ENCODE measurements around the gene REG1A.

The REG1A gene, protein sequence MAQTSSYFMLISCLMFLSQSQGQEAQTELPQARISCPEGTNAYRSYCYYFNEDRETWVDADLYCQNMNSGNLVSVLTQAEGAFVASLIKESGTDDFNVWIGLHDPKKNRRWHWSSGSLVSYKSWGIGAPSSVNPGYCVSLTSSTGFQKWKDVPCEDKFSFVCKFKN

DNA sequence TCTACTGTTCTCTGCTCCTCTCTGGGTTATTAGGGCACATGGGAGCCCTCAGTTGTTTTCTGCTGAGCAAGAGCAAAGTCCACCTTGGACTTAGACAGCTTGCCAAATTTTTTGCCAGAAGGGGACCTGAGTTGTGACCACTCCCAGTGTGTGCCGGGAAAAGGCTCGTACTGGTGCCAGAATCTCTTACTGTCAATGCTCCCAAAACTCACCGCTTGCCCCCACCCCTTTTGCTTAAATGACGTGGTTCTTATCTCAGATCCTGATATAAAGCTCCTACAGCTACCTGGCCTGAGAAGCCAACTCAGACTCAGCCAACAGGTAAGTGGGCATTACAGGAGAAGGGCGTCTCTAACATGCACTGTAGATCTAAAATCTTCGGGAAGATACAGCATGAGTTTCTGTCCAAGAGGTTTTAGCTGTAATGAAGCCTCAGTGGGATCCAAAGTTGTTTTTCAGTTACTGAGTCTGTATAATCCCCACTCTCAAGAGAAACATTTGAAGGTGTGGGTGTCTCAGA is at the start of gene REG1A:
TSS of gene REG1A (plus strand) at position 295 of the 520 bp plus-strand sequence. CDS start 374 bp downstream, outside the sequence.
- no peak for DNase-seq

DNA sequence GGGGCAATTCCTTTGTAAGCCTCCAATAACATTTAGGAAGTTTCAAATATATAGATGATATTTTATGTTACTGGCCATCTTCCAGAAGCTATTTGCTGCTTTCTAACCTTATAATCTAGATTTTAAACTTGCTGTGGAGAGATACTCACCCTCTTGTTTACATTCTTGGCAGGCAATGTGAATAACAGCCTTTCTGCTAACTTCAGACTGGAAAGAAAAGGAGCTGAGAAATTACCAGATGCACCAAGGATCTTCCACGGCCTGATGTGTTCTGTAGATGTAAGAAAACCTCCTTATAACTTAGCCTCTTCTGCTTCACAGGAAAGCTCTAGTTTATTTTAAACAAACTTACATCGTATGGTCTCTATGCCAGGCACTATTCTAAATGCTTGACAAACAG is 49.2 kb upstream of the REG1A start:
- no peak for DNase-seq

DNA sequence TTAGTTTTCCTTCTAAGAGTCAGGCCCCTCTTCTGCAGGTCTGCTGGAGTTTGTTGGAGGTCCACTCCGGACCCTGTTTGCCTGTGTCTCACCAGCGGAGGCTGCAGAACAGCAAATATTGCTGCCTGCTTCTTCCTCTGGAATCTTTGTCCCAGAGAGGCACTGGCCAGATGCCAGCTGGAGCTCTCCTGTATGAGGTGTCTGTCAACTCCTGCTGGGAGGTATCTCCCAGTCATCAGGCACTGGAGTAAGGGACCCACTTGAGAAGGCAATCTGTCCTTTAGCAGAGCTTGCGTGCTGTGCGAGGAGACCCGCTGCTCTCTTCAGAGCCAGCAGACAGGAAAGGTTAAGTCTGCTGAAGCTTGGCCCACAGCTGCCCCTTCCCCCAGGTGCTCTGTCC is 37.3 kb upstream of the REG1A start:
- DNase-seq, result no peak

DNA sequence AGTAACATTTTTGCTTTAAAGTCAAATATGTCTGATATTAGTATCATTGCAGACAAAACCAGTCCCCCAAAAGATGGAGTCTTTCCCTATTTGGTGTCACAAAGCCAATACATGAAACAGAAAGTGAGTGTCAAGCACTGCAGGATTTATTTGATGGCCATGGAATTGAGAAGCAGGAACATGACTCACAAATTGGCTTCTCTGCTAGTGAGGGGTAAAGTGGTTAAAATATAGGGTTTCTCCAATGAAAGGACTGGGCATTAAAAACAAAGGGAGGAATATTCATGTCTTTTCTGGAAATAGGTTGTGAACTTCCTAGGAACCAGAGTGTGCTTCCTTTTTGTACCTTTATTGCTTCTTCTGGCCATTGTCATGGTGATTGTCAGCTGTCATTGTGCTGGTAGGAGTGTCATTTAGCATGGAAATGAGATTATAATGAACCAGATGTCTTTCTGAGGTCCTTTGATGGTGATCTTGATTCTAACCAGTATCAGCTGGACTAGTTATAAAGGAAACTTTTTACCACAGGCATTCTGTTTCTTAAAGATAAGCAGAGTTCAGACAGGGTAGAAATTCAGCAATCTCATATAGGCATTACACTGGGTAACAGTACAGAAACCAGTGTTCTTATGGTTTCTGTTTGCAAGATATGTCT is 36.6 kb upstream of the REG1A start:
- DNase-seq, result no peak

DNA sequence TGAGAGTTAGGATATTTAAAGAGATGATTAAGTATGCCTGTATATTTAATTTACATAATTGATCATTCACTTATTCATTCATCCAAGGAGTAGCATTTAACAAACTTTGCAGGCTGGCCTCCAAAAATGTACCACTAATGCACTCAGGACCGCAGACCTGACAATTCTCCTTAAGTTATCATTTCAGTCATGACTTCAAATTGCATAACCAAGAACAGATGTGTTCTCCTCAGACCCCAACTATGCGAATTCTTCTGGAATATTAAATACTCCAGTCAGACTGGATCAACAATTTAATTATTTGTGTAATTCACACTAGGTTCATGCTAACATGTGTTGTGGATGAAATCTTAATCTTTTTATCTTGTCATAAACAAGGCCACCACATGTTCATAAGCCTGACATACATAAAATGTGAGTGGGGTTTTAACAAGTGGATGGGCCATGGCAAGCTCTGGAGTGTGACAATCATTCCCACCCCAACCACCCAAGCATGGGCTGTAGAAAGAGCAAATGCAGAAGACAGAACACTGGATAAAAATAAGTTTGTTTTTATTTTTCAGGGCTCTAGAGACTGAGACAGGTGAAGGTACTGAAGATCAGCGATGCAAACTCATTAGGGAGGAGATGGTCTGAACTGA is 35.7 kb upstream of the REG1A start:
- DNase-seq, result no peak

DNA sequence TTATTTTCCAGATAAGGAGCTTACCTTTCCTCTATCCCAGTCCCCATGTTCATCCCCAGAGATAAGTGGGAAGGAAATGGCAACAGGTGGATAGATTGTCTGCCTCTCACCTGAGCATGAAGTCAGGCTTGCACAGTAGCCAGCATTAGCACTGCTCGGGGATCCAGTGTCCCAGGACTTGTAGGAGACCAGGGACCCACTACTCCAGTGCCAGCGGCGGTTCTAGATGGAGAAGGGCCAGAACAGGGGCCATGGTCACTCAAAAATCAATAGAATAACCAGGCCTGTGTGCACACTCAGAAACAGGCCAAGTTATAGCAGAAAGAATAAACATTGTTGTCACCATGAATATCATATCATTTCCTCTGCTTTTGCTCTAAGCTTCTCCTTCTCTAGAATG is 34.9 kb upstream of the REG1A start:
- no peak for DNase-seq

DNA sequence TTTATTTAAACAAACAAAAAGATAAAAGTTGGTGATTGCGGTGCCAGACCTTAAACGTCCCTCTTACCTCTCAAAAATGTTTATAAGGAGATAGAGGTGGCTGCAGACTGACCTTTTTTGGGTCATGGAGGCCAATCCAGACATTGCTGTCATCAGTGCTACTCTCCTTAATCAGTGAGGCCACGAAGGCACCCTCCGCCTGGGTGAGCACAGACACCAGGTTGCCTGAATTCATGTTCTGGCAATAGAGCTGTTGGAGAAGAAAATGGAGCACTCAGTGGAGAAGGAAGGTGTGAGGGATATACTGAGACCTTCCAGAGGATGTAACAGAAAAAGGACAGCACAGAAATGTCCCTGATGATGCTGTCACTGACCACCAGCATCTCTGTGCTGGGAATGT is 34.0 kb upstream of the REG1A start:
- no peak for DNase-seq

DNA sequence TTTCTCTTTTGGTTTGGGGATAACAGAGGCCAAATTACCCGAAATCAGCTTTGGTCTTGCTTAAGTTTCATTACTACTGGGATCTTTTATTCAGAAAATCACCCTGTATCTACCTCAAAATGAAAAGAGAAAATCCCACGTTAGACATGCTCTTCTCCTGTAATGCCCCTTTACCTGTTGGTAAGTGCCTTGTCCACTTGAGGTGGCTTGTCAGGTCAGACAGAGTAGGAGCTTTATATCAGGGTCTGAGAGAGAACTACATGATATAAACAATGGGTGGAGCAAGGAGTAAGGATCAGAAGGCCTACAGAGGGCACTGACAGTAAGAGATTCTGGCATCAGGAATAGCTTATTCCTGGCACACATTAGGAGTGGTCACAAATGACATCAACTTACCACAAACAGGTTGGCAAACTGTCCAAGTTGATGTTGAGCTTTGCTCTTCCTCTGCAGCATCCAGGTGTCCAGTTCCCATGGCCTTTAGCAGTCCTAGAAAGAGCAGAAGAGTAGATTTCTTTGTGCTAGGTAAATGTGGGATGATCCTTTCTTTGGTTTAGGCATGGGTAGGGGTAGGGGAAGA is 32.4 kb upstream of the REG1A start, which contains the start of gene REG1B:
TSS of gene REG1B (minus strand) at position 209 of the 580 bp plus-strand sequence. CDS start 381 bp downstream, outside the sequence.
- no peak for DNase-seq

DNA sequence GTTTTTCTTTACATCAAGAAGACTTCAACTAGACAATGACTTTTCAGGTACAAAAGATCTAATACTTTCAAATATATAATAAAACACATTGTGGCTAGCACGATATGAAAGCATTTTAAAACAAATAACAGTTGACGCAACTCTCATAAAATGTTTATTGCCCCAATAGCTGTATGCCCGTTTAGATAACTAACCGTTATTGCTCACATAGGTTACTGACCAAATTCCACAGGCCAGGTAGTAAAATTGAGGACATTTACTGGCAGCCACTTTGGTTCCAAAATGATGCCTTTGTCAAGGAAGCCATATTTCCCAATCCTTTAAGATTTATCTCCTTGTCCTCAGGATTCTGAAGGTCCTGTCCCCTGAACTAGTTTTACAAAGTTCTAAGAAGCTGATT is 29.6 kb upstream of the REG1A start:
- no peak for DNase-seq

DNA sequence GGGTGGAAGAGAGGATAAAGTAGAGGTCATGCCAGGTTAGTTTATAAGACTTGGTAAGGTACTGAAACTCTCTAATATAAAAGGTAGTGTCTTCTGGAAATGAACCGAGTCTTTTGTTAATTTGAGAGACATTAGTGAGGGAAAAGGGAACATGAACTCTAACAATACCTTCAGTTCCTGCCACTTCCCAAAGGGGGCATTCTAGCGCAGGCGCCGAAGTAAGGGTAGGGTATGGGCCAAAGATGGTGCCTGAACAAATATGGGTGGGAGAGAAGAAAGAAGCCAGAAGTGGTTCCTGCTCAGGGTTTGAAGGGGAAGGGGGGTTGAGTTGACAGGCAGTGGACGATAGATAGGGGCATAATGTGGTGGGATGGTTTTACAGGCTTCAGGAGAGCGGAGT is 22.4 kb upstream of the REG1A start:
- no peak for DNase-seq

DNA sequence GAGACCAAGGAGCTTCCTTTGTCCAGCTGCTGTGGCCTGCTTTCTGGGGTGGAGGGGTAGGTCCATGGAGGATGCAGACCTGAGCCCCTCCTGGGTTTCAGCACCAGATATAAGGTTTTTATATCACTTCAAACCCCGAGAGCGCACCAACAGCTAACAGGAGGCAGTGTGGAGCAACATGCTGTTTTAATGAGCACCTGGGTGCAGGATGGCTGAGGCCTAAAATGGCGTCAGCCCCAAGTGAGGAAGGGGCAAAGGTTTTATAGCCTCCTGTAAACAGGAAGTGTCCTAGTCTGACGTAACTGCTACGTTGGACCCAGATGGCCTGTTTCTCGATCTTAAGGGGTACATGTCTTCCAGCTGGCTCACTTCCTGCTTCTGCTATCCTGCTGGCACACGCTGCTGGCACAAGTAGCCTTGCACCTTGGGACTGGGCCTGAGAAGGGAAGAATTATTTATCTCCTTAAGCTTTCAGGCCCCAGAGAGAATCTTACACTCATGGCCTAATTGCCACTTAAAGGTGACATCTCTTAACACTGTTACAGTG is 21.1 kb upstream of the REG1A start:
- no peak for DNase-seq

DNA sequence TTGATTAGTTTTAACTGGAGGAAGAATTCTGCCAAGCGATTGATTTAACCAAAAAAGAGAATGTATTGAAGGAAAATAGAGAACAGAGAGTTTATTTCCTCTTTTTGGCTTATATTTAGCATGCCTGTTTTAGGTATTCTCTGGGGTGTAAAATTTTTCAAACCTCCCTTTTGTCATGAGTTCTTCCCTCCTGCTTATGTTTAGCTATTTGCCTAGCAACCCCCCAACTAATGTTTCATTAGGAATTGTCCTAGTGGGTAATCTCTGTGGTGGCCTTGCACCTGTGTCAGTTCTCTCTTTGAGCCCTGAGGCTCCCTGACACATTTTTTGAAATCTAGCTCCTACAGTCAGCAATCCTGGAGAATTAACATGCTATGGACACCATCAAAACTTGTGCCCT is 20.0 kb upstream of the REG1A start:
- DNase-seq, result no peak

DNA sequence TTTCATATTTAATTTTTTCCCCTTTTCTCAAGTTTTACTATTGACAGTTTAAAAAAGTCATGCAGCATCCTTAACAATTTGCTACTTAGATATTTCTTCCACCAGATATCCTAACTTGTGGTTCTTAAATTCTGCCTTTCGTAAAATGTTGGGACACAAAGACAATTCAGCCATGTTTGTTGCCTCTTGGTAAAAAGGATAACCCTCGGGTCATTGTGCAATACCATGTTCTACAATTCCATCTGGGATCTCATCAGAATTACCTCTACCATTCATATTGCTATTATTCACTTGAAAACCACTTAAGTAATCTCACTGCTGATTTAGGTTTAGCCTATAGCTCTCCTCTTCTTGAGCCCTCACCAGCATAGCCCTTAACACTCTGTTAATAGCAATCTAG is 19.3 kb upstream of the REG1A start:
- no peak for DNase-seq

DNA sequence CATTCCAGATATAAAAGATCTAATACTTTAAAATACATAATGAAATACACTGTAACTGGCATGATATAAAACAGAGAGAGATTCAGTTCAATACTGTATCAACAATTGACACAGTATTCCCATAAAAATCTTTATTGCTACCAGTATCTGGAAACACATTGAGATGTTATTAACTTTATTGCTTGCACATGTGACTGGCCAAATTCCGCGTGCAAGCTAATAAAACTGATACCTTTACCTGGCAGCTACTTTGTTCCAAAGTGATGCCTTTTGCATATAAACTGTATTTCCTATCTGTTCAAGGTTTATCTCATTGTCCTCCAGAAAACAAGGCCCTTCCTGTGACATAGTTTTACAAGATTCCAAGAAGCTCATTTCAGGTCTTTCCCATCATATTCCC is 17.1 kb upstream of the REG1A start:
- no peak for DNase-seq

DNA sequence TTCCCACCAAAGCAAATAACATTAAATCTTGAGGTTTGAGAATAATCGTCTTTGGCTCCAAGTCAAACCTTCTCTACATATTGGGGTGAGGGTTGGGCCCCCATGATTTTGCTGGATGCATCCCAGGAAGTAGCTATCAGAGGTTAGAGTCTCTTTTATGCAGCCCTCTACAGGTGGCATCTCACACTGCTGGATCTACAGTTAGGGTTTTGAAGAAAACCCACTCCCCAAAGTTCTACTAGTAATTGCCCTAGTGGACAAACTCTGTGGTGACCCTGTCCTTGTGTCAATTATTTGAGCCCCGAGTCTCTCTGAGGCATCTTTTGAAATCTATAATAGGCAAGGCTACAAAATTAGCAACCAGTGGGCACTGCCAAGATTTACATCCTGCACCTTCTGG is 15.0 kb upstream of the REG1A start:
- DNase-seq, result no peak

DNA sequence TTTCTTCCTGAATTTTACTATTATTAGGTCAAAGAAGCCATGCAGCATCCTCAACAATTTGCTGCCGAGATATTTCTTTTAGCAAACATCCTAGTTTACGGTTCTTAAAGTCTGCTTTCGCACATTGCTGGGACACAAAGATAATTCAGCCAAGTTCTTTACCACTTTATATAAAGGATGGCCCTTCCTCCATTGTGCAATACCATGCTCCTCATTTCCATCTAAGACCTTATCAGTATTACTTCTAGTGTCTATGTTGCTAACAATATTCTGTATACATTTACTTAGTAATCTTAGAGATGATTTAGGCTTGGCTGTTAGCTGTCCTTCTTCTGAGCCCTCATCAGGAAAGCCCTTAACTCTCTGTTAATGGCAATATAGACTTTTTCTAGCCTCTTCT is 8.0 kb upstream of the REG1A start:
- no peak for DNase-seq

DNA sequence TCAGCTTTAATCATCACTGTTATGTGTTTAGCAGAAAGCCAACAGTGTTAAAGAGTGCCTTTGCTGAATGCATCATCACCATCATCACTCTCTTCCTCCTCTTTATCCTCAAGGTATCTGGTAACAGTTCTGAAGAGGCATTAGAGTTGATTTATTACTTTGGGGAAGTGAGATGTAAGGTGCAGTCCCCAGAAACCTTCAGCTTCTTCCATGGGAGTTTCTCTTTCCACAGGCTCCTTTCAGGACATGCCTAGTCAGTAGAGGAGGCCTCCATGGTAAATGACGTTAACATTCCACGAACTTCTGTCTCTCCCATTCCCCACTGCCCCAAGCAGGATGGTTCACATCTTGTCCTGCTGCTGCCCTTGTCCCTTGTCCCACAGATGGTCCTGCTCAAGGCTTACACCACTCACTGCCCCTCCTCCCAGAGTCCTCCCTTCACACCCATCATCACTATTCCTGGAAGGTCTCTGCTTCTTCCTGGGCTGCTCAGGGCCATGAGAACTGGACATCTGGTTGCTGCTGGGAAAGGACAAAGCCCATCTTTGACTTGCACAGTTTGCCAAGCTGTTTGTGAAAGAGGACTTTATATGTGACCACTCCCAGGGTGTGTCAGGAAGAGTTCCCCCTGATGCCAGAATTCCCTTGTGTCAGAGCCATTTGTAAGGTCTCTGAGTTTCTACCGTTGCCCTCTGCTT is 5.3 kb upstream of the REG1A start:
- no peak for DNase-seq

DNA sequence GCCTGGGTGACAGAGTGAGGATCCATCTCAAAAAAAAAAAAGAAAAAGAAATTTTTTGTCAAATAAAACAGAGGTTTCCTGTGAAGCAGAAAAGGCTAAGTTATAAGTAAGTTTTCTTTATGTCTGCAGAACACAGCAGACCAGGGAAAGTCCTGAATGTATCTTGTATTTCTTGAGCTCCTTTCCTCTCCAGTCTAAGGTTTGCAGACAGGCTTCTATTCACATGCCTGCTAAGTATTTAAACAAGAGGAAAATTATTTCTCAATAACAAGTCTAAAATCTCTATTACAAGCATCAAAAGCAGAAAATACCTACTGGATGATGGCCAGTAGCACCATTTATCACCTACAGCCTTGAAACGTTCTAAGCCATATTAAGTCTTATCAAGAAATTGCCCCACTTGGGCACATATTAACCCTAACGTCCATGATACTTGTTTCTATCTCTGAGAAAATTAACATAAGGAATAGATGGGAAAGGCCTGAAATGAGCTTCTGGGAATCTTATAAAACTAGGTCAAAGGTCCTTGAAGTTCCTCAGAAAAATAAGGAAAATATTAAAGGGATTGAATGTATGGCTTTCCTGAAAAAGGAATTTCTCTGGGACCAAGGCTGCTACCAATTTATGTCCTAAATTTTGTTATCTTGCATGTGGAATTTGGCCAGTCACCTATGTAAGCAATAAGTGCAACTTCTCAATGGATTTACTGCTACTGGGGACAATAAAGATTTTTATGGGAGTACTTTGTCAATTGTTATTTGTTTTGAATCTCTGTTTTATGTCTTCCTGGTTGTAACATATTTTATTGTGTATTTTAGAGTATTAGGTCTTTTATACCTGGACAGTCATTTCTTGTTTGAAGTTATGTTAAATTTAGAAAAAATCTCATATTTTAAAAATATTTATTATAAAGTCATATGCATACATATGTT is 3.0 kb upstream of the REG1A start:
- no peak for DNase-seq

DNA sequence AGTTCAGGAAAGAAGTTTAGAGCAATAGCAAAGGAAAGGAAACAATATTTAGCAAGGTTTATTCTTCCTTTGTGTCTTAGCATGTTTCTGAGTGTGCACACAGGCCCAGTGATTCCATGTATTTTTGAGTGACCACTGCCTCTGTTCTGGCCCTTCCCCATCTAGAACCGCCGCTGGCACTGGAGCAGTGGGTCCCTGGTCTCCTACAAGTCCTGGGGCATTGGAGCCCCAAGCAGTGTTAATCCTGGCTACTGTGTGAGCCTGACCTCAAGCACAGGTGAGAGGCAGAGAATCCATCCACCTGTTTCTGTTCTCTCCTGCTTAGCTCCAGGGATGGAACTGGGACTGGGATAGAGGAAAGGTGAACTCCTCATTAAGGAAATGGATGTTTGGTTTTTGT is 2.4 kb downstream of the REG1A start:
- no peak for DNase-seq

DNA sequence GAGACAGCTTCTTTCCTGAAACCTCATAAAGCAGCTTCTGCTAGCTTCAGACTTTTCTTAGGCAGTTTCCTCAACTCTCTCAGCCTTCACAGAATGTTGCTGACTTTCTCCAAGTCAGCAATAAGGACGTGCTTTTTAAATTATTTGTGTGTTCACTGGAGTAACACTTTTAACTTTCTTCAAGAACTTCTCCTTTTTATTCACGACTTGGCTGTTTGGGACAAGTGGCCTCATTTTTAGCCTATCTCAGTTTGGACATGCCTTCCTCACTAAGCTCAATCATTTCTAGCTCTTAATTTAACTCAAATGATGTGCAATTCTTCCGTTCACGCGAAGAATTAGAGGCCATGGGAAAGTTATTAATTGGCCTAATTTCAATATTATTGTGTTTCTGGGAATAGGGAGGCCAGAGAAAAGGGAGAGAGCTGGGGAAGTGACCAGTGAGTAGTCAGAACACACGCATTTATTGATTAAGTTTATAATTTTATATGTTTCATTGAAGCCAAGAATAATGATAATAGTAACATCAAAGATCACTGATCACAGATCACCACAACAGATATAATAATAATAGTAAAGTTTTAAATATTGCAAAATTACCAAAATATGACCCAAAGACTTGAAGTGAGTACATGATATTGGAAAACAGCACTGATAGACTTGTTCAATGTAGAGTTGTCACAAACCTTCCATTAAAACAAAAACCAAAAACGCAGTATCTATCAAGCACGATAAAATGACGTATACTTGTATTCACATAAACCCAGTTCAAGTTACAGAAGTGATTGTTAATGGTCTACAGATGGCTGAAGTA is 4.8 kb downstream of the REG1A start:
- no peak for DNase-seq

DNA sequence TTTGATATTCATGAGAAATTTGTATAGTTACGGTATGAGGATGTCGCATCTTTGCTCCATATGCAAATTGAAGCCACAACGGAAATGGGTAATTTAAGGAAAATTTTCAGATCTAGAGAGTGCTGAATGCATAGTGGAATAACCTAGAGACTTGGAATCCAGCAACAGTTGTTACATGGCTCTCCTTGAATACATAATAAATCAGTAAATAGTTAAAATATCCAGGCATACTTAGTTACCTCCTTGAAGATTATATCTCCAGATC is 5.4 kb downstream of the REG1A start:
- DNase-seq, result no peak
